Activated naive CD4-positive, alpha-beta T cell treated with anti-CD3 and anti-CD28 coated beads for 36 hours (primary cell): ENCODE results near the gene ANKRD6. TPM values are rescaled to one million over a fixed set of nuclear protein-coding genes. Genes with fewer than 3 reads are reported as not detected.

Source experiments
- CTCF ChIA-PET: fragments of 350-600 bp; sonication (Branson Sonifier 250); formaldehyde crosslinking; loops from one replicate; lab custom pipeline; 2021; ENCODE audit warnings: antibody characterized with exemption; lab: Charles Lee
- DNase-seq: peaks from one replicate; pipeline ENCODE4 v3.0.0-alpha.2; 2020
- H3K27ac Mint-ChIP-seq: one replicate; pipeline ENCODE4 v1.8.0; 2021; ENCODE audit warnings: mild to moderate bottlenecking, mixed read lengths
- H3K27me3 Mint-ChIP-seq: one replicate; pipeline ENCODE4 v1.8.0; 2021; ENCODE audit warnings: low read depth, mixed read lengths
- H3K36me3 Mint-ChIP-seq: one replicate; pipeline ENCODE4 v1.8.0; 2021; ENCODE audit warnings: low read depth, mixed read lengths
- H3K4me1 Mint-ChIP-seq: one replicate; pipeline ENCODE4 v1.8.0; 2021; ENCODE audit warnings: low read depth, mixed read lengths
- H3K4me3 Mint-ChIP-seq: one replicate; pipeline ENCODE4 v1.8.0; 2021; ENCODE audit warnings: mild to moderate bottlenecking, moderate library complexity, mixed read lengths
- H3K9me3 Mint-ChIP-seq: one replicate; pipeline ENCODE4 v1.8.0; 2021; ENCODE audit warnings: mixed read lengths
- intact Hi-C: fragments of 100-400 bp; cut with micrococcal nuclease; formaldehyde crosslinking; loops from one replicate; pipeline ENCODE4 v1.15.1; 2023
- total RNA-seq, 2 experiments: library from RNA; stranded (reverse); gene quantifications; one replicate each; pipeline ENCODE4 v1.2.3, GENCODE V29; 2021

ANKRD6 gene
- total RNA-seq, 2 experiments from 2014 or later = 1.5 to 1.6 TPM

DNA sequence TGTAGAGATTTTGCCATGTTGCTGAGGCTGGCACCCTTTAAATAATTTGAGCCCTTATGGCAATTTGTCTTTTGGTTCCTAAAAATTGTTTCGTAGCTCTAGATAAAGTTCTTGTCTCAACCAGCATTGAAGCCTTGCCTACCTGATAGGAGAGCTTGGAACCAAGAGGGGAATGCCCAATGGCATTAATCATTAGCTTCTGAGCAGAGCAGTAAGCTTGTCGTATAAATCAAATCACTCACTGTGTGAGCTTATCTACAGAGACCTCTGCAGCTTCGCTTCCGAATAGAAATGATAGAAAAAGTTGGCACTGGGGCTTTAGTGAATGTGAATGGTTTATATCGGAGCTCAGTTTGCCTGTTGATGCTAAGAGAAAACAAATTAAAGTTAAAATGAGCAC lies 10.7 kb downstream of the ANKRD6 start:
- DNase-seq = no peak
- H3K27ac Mint-ChIP-seq = no peak overlapping the region
- H3K27me3 Mint-ChIP-seq = no peaks in the 10 kb centered on the region
- H3K36me3 Mint-ChIP-seq = no peaks in the 10 kb centered on the region
- no peaks in the 10 kb centered on the region for H3K4me1 Mint-ChIP-seq
- CTCF ChIA-PET = interaction anchor here (0.6 to 1.1 kb wide), 2 partner anchors 9 to 250 kb away, joined by 3 read pairs; no protein-coding TSS in a partner anchor
- H3K4me3 Mint-ChIP-seq = no peak overlapping the region
- H3K9me3 Mint-ChIP-seq = no peaks in the 10 kb centered on the region
- intact Hi-C loops = no loop called here

DNA sequence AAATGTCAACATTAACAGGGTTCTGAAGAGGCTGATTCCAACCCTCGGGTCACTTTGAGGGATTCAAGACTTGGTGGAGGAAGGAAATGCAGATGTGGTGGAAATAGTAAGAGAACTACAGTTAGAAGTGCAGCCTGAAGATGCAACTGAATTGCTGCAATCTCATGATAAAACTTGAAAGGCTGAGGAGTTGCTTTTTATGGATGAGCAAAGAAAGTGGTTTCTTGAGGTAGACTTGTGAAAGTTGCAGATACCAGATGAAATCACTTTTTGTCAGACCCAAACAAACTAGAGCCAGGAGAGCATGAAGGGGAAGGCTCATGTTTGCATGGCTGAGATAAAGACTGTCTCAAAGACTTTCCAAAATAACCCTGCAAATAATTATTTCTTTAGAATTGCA lies 16.2 kb downstream of the ANKRD6 start:
- Mint-ChIP-seq H3K9me3 (no peaks in the 10 kb centered on the region), H3K4me1 (no peaks in the 10 kb centered on the region), H3K4me3 (no peak overlapping the region), H3K36me3 (no peaks in the 10 kb centered on the region), H3K27me3 (no peaks in the 10 kb centered on the region), H3K27ac (no peak overlapping the region)
- intact Hi-C loops = no loop called here
- DNase-seq = no peak
- CTCF ChIA-PET = interaction anchor here (1.0 kb wide), 1 partner anchor 17 kb away, joined by 4 read pairs; no protein-coding TSS in a partner anchor

DNA sequence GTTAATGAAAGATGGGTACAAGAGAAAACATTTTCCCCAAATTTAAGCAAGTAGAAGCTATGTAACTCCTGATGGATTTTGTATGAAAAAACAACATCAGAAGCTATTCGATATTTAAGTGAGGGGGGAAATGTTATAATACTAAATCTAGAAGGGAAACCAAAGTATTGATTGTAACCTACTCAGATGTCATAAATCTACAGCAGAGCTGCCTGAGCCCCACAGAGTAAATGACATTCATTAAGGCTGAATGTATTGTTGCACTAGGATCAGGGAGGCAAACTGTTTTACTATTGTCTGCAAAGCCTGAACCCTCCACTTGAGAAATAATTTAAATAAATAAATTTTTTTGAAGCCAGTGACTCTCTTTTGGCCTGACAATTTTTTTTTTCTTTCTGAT lies 19.3 kb downstream of the ANKRD6 start:
- no peak for DNase-seq
- H3K36me3 Mint-ChIP-seq = no peaks in the 10 kb centered on the region
- CTCF ChIA-PET = interaction anchor here (0.5 to 1.7 kb wide), 2 partner anchors 9 to 157 kb away, joined by 3 to 6 read pairs; no protein-coding TSS in a partner anchor
- intact Hi-C loops = no loop called here
- no peaks in the 10 kb centered on the region for H3K27me3 Mint-ChIP-seq
- H3K9me3 Mint-ChIP-seq = peaks cover 4% of the 10 kb centered on the region
- H3K4me1 Mint-ChIP-seq = no peaks in the 10 kb centered on the region
- no peak overlapping the region for H3K27ac Mint-ChIP-seq
- no peak overlapping the region for H3K4me3 Mint-ChIP-seq

DNA sequence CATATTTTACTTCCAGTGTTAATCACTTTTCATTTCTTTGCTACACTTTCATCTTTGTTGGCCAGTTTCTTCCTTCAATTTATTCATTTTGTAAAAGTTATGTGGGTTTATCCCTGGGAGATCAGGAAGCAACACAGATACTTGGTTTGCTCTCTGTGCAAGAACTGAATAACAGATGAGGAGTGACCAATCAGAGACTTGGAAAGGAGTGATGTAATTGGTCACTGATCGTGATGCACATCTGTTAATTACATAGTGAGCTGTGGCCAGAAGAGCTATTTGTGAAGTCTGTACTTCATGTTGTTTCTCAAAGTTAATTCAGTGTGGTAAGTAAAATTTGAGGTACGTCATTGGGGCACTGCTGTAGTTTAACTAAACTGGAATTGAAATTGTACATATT lies 21.3 kb downstream of the ANKRD6 start:
- CTCF ChIA-PET = interaction anchor here (1.1 kb wide), 1 partner anchor 78 kb away, joined by 5 read pairs; no protein-coding TSS in a partner anchor
- Mint-ChIP-seq H3K9me3 (peaks cover 4% of the 10 kb centered on the region), H3K27me3 (no peaks in the 10 kb centered on the region), H3K27ac (no peak overlapping the region), H3K4me1 (no peaks in the 10 kb centered on the region), H3K4me3 (no peak overlapping the region), H3K36me3 (no peaks in the 10 kb centered on the region)
- no peak for DNase-seq
- intact Hi-C loops = no loop called here

DNA sequence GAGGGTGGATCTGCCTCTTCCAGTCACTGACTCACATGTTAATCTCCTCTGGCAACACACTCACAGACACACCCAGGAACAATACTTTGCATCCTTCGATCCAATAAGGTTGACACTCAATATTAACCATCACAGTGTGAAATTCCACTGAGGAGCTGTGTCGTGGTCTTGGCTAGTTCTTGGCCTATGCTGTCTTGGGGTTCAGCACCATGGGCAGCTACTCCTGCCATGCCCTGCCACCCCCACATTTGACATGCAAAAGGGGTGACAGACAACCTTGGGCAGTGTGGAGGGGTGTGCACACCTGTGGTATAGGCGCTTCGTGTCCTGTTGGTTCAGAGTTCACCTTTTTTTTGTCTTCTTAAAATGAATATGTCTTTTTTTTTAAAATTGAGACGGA lies 25.8 kb downstream of the ANKRD6 start:
- no peaks in the 10 kb centered on the region for H3K4me1 Mint-ChIP-seq
- intact Hi-C loops = no loop called here
- no peak for DNase-seq
- no peaks in the 10 kb centered on the region for H3K27me3 Mint-ChIP-seq
- peaks cover 4% of the 10 kb centered on the region for H3K9me3 Mint-ChIP-seq
- no peak overlapping the region for H3K27ac Mint-ChIP-seq
- H3K4me3 Mint-ChIP-seq = no peak overlapping the region
- CTCF ChIA-PET = interaction anchor here (0.8 to 1.7 kb wide), 2 partner anchors 26 to 87 kb away, joined by 4 to 5 read pairs; no protein-coding TSS in a partner anchor
- no peaks in the 10 kb centered on the region for H3K36me3 Mint-ChIP-seq

DNA sequence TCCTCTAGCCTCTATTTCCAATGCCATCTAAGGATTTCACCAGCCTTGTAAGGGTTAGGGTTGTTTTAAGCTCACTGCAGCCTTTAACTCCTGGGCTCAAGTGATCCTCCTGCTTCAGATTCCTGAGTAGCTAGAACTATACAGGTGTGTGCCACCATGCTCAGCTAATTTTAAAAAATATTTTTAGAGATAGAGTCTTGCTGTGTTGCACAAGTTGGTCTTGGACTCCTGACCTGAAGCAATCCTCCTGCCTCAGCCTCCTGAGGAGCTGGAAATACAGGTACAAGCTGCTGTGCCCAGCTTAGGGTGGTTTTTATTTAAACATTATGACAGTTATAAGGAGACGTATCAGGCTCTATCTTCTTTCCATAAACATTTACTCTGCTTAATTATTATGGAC lies 26.5 kb downstream of the ANKRD6 start:
- intact Hi-C loops = no loop called here
- H3K4me1 Mint-ChIP-seq = no peaks in the 10 kb centered on the region

DNA sequence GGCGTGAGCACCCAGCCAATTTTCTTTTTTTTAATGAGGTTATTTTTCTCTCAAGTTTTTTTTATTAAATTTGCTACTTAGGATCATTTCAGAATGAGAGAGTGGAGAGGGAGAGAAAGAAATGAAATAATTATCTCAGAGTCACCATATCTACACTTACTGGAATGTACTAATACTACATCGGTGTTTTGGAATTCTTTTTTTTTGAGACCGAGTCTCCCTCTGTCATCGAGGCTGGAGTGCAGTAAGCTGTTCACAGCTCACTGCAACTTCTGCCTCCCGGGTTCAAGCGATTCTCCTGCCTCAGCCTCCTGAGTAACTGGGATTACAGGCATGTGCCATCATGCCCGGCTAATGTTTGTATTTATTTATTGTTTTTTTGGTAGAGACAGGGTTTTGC lies 27.8 kb downstream of the ANKRD6 start:
- CTCF ChIA-PET = no interaction called here
- peaks cover 2% of the 10 kb centered on the region for H3K9me3 Mint-ChIP-seq
- no peak overlapping the region for H3K4me3 Mint-ChIP-seq
- no peak for DNase-seq
- intact Hi-C loops = no loop called here
- H3K27ac Mint-ChIP-seq = no peak overlapping the region
- H3K36me3 Mint-ChIP-seq = no peaks in the 10 kb centered on the region
- H3K4me1 Mint-ChIP-seq = no peaks in the 10 kb centered on the region
- H3K27me3 Mint-ChIP-seq = no peaks in the 10 kb centered on the region

More for the DNA sequence above, 26.5 kb downstream of the ANKRD6 start:
- Mint-ChIP-seq H3K27me3 (no peaks in the 10 kb centered on the region), H3K4me3 (no peak overlapping the region), H3K27ac (no peak overlapping the region), H3K9me3 (peaks cover 4% of the 10 kb centered on the region), H3K36me3 (no peaks in the 10 kb centered on the region)
- CTCF ChIA-PET = interaction anchor here (1.7 kb wide), 1 partner anchor 27 kb away, joined by 5 read pairs; no protein-coding TSS in a partner anchor
- no peak for DNase-seq

DNA sequence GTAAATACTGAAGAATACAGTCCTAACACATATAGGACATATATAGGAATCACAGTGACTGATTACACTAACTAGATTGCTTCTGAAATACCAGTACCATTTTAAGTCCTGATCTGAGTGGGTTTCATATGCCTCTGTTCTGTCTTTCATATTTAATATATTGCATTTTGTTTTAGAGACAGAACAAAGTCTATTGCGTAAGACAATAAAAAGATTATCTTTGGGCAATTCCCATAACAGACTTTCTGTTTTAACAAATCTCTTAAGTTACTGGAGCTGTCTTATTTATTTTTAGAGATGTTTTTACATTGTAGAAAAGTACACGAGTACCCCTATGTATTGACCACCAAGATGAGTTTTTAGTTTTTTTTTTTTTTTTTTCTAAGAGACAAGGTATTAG lies 29.6 kb downstream of the ANKRD6 start:
- intact Hi-C loops = no loop called here
- no peak overlapping the region for H3K4me3 Mint-ChIP-seq
- no peaks in the 10 kb centered on the region for H3K36me3 Mint-ChIP-seq
- H3K27ac Mint-ChIP-seq = no peak overlapping the region
- CTCF ChIA-PET = interaction anchor here (0.6 kb wide), 1 partner anchor 324 kb away, joined by 3 read pairs; no protein-coding TSS in a partner anchor
- H3K9me3 Mint-ChIP-seq = no peaks in the 10 kb centered on the region
- no peaks in the 10 kb centered on the region for H3K27me3 Mint-ChIP-seq
- no peak for DNase-seq
- no peaks in the 10 kb centered on the region for H3K4me1 Mint-ChIP-seq

DNA sequence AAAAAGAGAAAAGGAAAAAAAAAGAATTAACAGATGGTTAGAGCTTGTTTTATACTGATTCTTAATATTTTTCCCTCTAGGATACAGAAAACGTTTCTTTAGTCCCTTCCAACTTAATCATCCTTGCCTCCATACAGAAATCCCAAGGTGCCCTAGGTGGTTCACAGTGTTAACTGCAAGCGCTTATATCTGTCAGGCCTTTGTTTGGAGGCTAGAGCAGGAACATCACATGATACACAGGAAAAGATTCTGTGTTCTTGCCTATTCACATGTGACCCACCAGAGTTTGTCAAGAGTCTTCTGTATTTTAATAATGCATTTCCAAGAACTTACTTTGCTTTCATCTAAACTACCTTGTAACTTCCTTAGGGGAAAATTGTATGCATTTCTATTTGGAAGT lies 31.3 kb downstream of the ANKRD6 start:
- H3K27ac Mint-ChIP-seq = no peak overlapping the region
- no peaks in the 10 kb centered on the region for H3K9me3 Mint-ChIP-seq
- CTCF ChIA-PET = no interaction called here
- intact Hi-C loops = no loop called here
- no peak overlapping the region for H3K4me3 Mint-ChIP-seq
- no peaks in the 10 kb centered on the region for H3K27me3 Mint-ChIP-seq
- no peaks in the 10 kb centered on the region for H3K36me3 Mint-ChIP-seq
- no peak for DNase-seq
- H3K4me1 Mint-ChIP-seq = no peaks in the 10 kb centered on the region

DNA sequence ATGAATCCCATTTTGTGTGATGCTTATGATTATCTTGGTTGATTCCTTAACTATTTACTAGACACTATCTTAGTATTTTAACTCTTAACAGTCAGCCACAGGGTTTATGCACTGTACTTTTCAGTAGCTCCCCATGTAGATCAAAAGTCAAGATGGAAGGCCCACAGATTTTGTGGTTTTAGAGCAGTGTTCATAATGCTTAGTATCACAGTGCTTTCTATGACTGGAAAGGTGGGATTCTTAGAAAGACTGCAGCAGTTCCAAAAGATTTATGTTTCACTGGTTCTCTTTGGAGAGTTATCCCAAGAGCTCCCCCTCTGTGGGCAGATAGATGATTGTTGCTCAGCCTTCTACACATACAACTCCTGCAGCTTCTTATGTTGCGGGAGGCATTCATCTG lies 34.5 kb downstream of the ANKRD6 start:
- Mint-ChIP-seq H3K36me3 (no peaks in the 10 kb centered on the region), H3K9me3 (no peaks in the 10 kb centered on the region), H3K4me3 (no peak overlapping the region), H3K27ac (no peak overlapping the region), H3K4me1 (no peaks in the 10 kb centered on the region), H3K27me3 (no peaks in the 10 kb centered on the region)
- DNase-seq = no peak
- CTCF ChIA-PET = interaction anchor here (1.2 kb wide), 1 partner anchor 35 kb away, joined by 3 read pairs; no protein-coding TSS in a partner anchor
- intact Hi-C loops = no loop called here

DNA sequence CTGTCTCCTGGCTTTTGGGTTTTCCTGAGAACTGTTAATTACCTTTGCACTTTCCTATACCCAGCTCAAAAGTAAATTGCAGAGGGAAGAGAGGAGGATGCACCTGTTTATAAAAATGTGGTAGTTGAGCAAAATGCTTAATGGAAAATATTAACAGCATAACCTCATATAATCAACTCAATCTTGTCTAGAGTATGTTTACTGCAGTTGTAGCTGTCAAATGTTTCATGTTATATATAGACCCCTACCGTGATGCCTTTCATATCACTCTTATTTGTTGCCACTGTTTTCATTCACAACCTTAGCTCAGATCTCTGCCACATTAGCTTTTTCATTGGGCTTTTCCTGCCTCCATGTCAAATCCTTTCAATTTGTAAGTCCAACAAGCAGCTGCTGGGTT lies 36.0 kb downstream of the ANKRD6 start:
- Mint-ChIP-seq H3K27me3 (no peaks in the 10 kb centered on the region), H3K27ac (no peak overlapping the region)
- CTCF ChIA-PET = interaction anchor here (0.6 to 1.4 kb wide), 2 partner anchors 37 to 103 kb away, joined by 3 read pairs; no protein-coding TSS in a partner anchor

DNA sequence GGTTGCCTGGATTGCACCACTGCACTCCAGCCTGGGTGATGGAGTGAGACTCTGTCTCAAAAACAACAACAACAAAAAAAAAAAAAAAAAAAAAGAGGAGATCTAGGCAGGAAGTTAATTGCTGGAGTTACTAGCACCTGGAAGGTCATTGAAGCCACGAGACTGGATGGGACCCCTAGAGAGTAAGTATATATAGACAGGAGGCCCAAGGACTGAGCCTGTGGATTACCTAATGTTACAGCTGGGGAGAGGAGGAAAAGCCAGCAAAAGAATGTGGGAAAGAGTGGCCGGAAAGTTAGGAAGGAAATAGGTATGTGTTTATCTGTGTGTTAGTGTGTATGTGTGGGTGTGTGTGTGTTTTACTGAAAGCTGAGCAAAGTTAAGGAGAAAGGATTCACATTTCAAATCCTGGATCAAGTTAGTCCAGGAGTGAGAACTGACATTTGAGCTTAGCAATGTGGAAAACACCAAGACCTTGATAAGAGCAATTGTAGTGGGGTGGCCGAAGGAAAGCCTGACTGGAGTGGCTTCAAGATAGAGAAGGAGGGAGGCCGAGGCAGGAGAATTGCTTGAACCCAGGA lies 38.4 kb downstream of the ANKRD6 start:
- intact Hi-C loops = no loop called here
- Mint-ChIP-seq H3K4me1 (peaks cover 15% of the 10 kb centered on the region), H3K27ac (no peak overlapping the region), H3K36me3 (no peaks in the 10 kb centered on the region), H3K4me3 (no peak overlapping the region), H3K9me3 (no peaks in the 10 kb centered on the region), H3K27me3 (no peaks in the 10 kb centered on the region)
- no peak for DNase-seq
- CTCF ChIA-PET = interaction anchor here (1.0 to 1.1 kb wide), 2 partner anchors 10 to 55 kb away, joined by 3 read pairs; no protein-coding TSS in a partner anchor

More for the DNA sequence above, 36.0 kb downstream of the ANKRD6 start:
- no peak overlapping the region for H3K4me3 Mint-ChIP-seq
- no peaks in the 10 kb centered on the region for H3K9me3 Mint-ChIP-seq
- intact Hi-C loops = no loop called here
- no peaks in the 10 kb centered on the region for H3K36me3 Mint-ChIP-seq
- no peaks in the 10 kb centered on the region for H3K4me1 Mint-ChIP-seq
- DNase-seq = no peak

DNA sequence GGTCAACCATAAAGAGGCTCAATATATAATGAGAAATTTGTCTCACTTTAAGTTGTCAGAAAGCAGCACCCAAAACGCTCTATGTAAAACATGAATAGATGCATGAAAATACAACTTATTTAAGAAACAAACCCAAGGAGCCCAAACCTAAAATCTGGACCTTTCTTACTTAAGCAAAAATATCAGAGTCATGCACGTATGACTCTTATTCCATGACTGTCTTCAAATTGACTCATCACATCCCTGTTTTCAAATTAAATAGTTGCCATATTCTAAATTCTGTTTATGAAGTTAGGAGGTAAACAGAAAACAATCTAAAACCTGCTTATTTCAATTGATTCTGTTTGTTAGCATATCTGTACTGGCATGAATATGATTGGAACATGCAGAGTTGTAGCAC lies 42.1 kb downstream of the ANKRD6 start:
- no peak overlapping the region for H3K27ac Mint-ChIP-seq
- intact Hi-C loops = no loop called here
- H3K4me3 Mint-ChIP-seq = no peak overlapping the region

More for the DNA sequence above, 42.1 kb downstream of the ANKRD6 start:
- CTCF ChIA-PET = no interaction called here
- Mint-ChIP-seq H3K27me3 (no peaks in the 10 kb centered on the region), H3K36me3 (no peaks in the 10 kb centered on the region), H3K9me3 (no peaks in the 10 kb centered on the region), H3K4me1 (peaks cover 15% of the 10 kb centered on the region)
- DNase-seq = no peak
